Astrocyte of the spinal cord (primary cell): ENCODE data around the gene SLC22A6.
"Not testable (repeated sequence)": the region's sequence is repeated elsewhere in the genome, so short reads cannot be mapped to it uniquely, and the experiment has no call there.

ENCODE experiments used
- DNase-seq: peaks from one replicate; pipeline ENCODE4 v3.0.0; 2011; ENCODE audit warnings: low read depth, low spot score
- H3K4me3 ChIP-seq: 2 replicates; pipeline ENCODE4 v1.5.1; 2011; ENCODE audit warnings: low read depth, mild to moderate bottlenecking, low read length, moderate library complexity
- in situ Hi-C: cut with HindIII; loops from 2 replicates; pipeline ENCODE4 v1.10.0; 2017; ENCODE audit warnings: low sequenced_read_pairs
- TF ChIP-seq, protein P1 (sequence below): IDR thresholded peaks from 2 replicates; pipeline ENCODE4 v1.5.1; 2012; ENCODE audit warnings: low read depth, mild to moderate bottlenecking, low read length, inconsistent platforms

The SLC22A6 gene

DNA sequence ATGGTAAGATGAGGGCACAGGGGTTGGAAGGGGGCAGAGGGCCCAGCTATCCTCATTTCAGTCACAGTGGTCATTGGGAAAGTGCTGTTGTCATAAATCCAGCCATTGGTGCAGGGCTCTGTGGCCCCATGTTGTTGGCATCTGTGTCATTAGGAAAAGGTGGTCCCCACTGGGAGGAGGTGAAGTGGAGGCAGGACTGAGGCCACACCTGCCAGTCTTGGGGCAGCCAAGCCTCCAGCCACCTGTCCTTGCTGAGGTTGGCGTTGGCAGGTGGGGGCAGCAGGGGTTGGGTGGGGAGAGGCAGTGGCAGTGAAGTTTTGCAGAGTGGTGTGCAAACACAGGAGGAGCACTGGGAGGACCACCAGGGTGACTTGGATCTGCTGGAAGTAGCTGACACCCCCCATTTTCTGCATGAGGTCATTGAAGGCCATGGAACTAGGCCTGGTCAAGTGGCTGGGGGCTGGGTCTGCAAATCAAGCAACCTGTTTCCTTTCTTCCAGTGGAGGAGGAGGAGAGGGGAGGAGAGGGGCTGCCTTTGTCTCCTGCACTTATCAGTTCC, 25.3 kb downstream of the SLC22A6 start:
- H3K4me3 ChIP-seq, result no peak overlapping the region
- TF ChIP-seq, protein P1, sequence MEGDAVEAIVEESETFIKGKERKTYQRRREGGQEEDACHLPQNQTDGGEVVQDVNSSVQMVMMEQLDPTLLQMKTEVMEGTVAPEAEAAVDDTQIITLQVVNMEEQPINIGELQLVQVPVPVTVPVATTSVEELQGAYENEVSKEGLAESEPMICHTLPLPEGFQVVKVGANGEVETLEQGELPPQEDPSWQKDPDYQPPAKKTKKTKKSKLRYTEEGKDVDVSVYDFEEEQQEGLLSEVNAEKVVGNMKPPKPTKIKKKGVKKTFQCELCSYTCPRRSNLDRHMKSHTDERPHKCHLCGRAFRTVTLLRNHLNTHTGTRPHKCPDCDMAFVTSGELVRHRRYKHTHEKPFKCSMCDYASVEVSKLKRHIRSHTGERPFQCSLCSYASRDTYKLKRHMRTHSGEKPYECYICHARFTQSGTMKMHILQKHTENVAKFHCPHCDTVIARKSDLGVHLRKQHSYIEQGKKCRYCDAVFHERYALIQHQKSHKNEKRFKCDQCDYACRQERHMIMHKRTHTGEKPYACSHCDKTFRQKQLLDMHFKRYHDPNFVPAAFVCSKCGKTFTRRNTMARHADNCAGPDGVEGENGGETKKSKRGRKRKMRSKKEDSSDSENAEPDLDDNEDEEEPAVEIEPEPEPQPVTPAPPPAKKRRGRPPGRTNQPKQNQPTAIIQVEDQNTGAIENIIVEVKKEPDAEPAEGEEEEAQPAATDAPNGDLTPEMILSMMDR, result no peak
- in situ Hi-C loops, result no loop called here
- no peak for DNase-seq

DNA sequence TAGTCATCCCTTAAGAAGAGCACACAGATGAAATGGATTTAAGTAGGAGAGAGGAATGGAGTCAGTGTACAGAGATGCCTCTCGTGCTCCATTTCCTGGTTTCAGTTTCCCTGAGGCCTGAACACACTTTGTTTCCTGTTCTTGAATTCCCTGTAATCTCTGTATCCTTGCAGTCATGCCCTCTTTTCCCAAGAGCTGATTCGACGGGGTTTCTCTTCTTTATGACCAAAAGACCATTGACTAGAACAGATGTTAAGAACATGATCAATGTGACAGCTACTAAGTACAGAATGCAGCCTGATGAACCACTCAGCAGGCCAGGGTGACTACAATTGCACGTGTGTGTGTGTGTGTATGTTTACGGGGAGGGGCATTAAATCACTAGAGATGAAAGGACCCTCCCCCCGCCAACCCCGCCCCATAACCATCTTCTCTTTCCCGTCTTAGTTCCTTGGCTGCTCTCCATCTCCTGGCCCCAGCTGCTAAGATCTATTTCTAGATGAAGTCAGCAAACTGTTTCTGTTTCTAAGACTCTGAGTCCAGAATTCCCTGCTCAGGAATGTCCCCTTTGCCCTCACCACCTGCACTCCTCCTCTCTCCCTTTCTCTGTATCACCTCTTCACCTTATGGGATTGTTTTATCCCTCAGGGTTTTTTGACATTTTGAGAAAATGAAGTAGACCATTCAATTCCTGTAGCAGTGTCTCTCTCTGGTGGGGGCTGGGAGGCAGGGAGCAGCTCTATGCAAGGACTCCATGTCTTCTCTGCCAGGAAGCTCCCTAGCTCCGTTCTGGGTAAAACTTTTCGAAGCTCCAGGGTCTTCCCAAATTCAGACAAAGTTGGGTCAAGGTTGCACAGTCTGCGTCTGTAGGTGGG, 26.0 kb downstream of the SLC22A6 start:
- TF ChIP-seq, protein P1, result no peak
- peak; percentile 20 for DNase-seq
- in situ Hi-C loops, result no loop called here
- H3K4me3 ChIP-seq, result no peak overlapping the region

DNA sequence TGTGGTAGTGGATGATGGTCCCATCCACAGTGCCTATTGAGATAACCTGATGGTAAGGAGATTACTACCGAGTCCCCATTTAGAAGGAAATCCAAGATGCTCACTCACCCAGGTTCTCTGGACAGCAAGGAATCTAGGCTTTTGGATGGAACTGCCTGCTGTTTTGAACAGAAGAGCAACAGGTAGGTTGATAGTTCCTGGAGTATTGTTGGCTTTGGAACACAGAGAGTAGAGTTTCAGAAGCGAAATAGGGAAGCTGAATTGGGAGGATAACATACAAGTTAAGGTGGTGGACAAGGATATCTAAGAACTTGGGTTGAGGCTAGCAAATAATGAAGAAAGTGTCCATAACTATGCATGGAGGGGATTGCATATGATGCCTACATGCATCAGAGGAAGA, 27.6 kb downstream of the SLC22A6 start:
- in situ Hi-C loops, result no loop called here
- no peak for DNase-seq
- H3K4me3 ChIP-seq, result no peak overlapping the region
- TF ChIP-seq, protein P1, result no peak

DNA sequence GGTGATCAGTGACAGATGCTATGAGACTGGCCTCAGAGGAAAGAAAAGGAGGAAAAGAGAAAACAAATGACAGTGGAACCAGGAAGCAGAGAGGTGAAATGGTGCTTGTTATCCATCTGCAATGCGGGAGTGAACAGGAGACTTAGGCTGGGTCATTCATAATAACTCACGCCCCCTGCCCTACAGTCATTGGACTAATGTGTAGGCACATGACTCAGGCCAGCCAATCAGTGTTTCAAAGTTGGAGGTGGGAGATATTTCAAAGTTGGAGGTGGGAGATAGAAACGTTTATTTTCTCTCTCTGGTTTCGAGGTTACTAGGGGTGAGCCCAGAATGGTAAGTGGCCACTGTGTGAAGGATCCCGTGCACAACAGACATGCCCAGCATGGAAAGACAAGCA, 30.3 kb downstream of the SLC22A6 start:
- no peak overlapping the region for H3K4me3 ChIP-seq
- TF ChIP-seq, protein P1, result no peak
- no peak for DNase-seq
- in situ Hi-C loops, result no loop called here

DNA sequence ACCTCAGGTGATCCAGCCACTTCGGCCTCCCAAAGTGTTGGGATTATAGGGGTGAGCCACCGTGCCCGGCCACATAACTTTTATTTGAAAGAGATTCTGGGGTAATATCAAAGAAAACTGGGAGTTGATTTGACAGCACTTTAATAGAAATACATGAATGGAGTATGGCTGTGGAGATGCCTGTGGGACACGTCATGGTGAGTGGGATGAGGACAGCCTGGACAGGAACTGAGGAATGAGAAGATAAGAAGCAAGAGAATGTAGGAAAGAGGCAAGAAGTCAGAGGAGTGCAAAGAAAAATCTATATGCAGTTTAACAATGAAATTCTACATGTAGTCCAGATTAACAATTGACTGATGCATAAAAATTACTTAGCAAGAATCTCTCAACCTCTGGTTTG, 31.0 kb downstream of the SLC22A6 start:
- DNase-seq, result no peak
- no peak overlapping the region for H3K4me3 ChIP-seq
- TF ChIP-seq, protein P1, result no peak
- in situ Hi-C loops, result no loop called here

DNA sequence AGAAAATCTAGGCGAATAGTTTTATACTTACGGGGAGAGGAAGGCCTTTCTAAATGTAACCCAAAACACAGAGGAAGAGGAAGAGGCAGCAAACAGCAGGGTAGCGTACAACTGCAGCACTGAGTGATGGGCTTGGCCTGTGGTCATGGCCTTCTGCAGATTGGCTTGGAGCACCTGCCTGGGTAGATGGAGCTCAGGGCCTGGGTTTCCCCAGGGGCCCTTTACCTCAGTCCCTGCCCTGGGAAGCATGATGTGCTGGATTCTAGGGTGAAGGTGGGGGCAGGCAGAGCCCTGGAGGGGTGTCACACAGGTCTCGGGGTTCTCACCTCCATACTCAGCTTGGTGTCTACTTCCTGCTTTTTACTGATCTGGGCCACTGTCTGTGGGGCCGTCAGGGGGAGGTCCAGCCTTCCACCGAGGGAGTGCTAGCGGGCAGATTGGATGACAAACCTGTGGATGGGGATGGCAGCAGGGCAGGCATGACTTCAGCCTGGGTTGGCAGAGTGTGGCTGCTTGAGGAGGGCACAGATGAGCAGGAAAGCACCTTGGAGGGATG, 35.9 kb downstream of the SLC22A6 start:
- in situ Hi-C loops, result no loop called here

DNA sequence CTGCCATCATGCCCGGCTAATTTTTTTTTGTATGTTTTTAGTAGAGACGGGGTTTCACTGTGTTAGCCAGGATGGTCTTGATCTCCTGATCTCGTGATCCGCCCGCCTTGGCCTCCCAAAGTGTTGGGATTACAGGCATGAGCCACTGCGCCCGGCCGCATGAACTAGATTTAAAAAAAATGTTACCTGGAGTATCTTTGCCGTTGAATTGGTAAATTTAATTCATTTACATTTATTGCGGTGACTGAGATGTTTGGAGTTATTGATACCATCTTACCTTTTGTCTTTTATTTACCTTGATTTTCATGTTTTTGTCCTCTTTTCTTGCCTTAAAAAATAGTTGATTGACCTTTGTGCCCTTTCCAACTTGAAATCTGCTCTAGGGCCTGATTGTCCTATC, 39.2 kb downstream of the SLC22A6 start:
- H3K4me3 ChIP-seq, DNase-seq, in situ Hi-C loops: not testable (repeated sequence)

More for the DNA sequence above, 35.9 kb downstream of the SLC22A6 start:
- H3K4me3 ChIP-seq, result no peak overlapping the region
- TF ChIP-seq, protein P1, result no peak
- DNase-seq, result no peak

DNA sequence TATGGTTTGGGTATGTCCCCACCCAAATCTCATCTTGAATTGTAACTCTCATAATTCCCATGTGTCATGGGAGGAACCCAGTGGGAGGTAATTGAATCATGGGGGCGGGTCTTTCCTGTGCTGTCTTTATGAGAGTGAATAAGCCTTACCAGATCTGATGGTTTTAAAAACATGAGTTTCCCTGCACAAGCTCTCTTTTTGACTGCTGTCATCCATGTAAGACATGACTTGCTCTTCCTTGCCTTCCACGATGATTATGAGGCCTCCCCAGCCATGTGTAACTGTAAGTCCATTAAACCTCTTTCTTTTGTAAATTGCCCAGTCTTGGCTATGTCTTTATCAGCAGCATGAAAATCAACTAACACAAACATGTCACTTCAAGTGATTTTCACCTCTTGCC, 47.2 kb downstream of the SLC22A6 start:
- in situ Hi-C loops, DNase-seq: not testable (repeated sequence)

More for the DNA sequence above, 47.2 kb downstream of the SLC22A6 start:
- H3K4me3 ChIP-seq, result not testable (repeated sequence)
